HFF-Myc (cell line): ENCODE data around the gene ZBTB44.
"Not testable (repeated sequence)": the region's sequence is repeated elsewhere in the genome, so short reads cannot be mapped to it uniquely, and the experiment has no call there.

Experiments used
- DNase-seq: peaks from one replicate; pipeline ENCODE4 v3.0.0-alpha.2; 2011; ENCODE audit warnings: low read depth; ENCODE audit errors: extremely low read depth
- H3K4me3 ChIP-seq: replicated peaks from 2 replicates; pipeline ENCODE4 v1.5.1; 2011; ENCODE audit warnings: low read depth, mild to moderate bottlenecking, control low read depth, low read length
- CTCF ChIP-seq: IDR thresholded peaks from 2 replicates; pipeline ENCODE4 v1.5.1; 2012; ENCODE audit warnings: mild to moderate bottlenecking, low read depth, low read length, control low read depth; ENCODE audit errors: missing control alignments

Gene ZBTB44

GRCh38 chr11:130338667-130339066 is 23.9 kb upstream of the ZBTB44 start:
- no peak for DNase-seq
- TF ChIP-seq CTCF, result no peak
- no peak overlapping the region for H3K4me3 ChIP-seq

GRCh38 chr11:130337281-130338089 is 22.8 kb upstream of the ZBTB44 start:
- no peak for TF ChIP-seq CTCF
- DNase-seq, result no peak
- no peak overlapping the region for H3K4me3 ChIP-seq

GRCh38 chr11:130331397-130331796 is 16.7 kb upstream of the ZBTB44 start:
- not testable (repeated sequence) for DNase-seq, H3K4me3 ChIP-seq

- no peak overlapping the region for H3K4me3 ChIP-seq
- TF ChIP-seq CTCF, result no peak
- DNase-seq, result no peak
Observed at GRCh38 chr11:130330101-130330684, 15.5 kb upstream of the ZBTB44 start.

- no peak for DNase-seq
- H3K4me3 ChIP-seq, result no peak overlapping the region
- no peak for TF ChIP-seq CTCF
Observed at GRCh38 chr11:130328420-130328819, 13.7 kb upstream of the ZBTB44 start.

GRCh38 chr11:130327716-130328115 is 13.0 kb upstream of the ZBTB44 start:
- TF ChIP-seq CTCF, result no peak
- DNase-seq, result no peak
- no peak overlapping the region for H3K4me3 ChIP-seq

GRCh38 chr11:130325691-130326090 is 11.0 kb upstream of the ZBTB44 start:
- H3K4me3 ChIP-seq, result no peak overlapping the region
- no peak for DNase-seq
- TF ChIP-seq CTCF, result no peak
